NCI-H1105 (cell line): ENCODE data around the gene MRGPRE.

Experiments
- DNase-seq: peaks from one replicate; lab custom pipeline; 2025; lab: John Stamatoyannopoulos, UW

The MRGPRE gene

DNA sequence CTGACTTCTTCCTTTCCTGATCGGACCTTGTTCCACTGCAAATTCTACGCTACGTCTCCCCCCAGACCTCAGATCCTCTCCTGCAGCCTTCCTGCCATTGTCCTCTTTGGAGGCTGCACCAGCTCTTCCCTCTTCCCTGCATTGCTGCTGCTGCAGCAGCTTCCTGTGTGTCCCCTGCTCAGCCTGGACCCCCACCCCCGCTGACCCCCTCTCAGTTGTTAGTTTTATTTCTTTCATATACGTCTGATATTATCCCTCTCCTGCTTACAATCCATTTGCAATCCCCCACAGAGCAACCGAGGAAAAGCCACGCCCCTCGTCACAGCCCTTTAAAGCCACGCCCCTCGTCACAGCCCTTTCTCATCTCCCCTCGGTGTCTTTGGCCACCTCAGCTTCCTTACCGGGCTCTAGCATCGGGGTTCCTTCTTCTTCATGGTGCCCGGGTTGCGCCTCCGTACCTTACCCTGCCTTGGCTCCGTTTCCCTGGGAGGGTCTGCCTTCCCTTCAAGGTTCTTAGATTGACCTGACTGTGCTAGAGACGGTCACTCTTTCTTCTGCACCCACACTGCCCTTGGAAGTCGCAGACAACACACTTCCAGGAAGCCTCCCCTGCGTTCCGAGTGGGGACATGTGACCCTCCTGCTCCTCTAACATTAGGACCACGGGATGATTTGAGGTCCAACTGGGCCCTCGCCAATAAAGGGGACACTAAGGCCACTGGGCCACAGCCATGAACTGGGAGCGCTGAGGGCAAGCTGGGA, 18.4 kb downstream of the MRGPRE start:
- no peak for DNase-seq

DNA sequence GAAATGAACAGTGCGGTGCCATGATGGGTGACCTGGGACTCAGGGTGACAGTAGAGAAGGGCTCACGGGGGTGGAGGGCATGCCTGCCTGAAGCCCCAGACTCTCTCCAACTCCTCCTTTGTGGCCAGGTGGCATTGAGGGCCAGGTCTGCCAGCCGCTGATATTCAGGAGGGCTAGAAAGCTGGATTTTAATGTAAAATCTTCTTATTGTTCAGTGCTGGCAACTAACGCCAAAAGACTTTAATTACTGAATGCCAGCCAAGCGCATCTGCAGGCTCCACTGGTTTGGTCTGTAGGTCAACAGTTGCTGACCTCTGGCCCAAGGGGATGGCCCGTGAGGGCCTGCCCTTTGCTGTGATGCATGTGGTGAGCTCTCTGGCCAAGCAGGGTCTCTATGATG, 23.9 kb downstream of the MRGPRE start:
- no peak for DNase-seq

DNA sequence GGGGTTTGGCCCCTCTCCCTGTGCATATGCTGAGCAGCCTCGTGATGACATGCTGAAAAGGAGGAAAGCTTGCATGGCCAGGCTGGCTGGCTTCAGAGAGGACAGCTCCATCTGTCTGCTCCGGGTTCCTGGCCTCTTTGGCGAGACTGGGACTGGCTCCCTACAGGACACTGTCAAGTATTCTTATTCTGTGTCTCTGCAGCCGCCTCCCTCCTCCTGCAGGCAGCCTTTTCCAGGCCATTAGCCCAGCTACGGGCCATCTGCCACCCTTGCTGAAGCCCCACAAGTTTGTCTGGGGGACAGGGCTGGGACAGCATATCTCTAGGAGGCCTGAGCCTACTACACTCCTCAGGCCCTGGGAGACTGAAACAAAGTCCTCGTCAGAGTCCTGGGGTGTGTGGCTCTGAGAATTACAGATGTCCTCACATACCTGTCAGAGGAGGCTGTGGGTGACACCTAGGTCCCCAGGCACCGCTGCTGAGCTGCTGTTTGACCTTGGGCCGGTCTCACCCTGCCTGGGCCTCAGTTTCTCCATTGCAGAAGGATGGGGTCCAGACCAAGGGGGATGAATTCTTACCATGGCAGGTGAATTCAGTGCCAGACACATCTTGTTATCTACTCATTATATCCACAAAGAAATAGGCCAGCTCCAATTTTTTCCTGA, 24.6 kb downstream of the MRGPRE start:
- no peak for DNase-seq

DNA sequence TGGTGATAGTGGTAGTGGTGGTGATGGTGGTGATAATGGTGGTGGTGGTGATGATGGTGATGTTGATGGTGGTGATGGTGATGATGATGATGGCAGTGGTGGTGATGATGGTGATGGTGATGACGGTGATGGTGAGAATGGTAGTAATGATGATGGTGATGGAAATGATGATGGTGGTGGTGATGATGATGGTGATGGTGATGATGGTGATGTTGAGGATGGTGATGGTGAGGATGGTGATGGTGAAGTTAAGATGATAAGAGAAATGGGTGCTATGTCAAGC, 25.4 kb downstream of the MRGPRE start:
- DNase-seq, result no peak

DNA sequence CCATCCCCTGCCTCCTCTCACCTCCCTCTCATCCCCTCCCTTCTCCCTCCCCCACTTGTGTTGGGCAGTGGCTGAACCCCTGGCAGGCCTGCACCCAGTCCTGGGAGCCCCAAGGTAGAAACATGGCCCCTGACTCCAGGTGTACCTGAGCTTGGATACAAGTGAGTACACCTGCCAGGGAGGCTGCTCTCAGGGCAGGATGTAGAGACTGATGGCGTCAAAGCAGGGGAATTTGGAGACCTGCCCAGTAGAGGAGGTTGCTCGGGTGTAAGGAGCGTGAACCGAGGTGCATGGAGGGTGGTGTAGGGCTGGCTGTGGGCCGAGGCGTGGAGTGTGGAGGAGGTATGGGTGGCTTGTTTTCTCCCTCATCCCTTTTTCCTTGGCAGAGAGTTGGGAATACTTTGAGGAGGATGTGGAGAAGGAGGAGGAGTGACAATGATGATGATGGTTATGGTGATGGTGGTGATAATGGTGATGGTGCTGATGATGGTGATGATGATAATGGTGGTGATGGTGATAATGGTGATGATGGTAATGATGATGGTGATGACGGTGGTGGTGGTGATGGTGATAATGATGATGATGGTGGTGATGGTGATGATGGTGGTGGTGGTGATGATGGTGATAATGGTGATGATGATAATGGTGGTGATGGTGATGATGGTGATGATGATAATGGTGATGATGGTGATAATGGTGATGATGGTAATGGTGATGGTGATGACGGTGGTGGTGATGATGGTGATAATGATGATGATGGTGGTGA, 25.9 kb downstream of the MRGPRE start:
- no peak for DNase-seq

DNA sequence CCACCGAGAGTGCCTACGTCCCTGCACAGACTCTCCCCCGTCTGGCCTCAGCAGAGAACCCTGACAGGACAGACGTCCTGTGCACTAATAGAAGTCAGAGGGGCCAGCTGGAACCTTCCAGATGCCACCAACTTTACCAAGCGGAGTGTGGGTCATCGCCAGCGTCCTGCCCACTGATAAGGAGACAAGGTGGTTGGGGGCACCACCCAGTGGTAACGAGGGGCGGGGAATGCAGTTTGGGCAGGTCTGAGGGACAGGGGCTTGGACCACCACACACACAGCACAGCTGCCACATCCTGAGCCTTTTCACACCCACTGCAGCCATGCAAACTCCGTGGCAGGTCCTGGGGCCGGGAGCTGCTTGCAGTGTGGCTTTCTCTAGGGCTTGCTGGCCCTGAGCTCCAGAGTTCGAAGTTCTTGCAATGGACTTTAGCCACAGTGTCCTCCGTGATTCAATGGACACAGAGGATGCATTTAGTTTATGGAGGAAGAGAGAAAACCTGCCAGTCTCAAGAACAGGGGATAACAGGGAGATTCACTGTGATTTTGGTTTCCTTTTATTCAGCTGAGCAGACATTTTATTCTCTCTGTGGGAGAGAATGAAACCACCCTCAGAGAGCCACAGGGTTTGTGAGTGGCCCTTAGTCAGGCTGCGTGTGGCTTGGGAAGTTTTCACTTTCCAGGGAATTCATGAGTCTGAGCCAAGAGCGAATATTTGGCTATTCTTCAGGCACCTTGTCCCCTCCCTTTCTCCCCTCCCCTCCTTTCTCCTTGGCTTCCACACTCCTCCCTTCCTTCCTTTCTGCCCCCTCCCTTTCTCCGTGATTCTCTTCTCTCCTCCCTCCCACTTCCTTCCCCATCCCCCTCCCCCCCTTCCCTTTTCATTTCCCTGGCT, 26.7 kb downstream of the MRGPRE start:
- no peak for DNase-seq

DNA sequence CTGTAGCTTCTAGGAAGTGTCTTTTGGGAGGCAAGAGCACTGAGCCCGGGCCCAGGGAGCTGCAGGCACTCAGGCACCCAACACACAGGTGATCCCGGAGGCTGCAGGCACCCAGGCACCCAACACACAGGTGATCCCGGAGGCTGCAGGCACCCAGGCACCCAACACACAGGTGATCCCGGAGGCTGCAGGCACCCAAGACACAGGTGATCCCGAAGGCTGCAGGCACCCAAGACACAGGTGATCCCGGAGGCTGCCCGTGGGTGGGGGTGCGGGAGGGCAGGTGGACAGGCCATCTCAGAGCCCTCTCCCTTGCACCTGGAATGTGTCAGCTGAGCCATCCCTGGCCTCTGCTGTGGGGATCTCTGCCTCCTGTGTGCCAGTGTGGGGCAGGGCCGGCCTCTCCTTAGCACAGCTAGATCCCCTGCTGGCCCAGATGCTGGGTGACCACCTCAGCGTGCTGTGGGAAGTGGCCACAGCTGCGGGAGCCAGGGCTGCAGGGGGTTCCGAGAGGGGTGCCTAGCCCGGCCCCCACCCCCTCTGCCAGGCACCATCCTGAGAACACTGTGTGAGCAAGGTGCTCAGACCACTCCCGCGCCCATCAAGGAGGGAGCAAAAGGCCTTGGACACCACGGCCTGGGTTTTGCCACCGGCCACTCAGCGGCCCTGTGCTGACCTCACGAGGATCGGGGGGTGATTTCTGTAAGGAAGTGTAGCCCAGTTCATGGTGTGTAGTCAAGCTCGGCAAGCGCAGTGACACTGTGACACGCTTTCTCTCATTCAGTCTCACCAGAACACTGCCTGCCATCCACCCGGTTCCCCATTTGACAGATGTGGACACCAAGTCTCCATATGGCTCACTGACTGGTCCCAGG, 27.8 kb downstream of the MRGPRE start:
- no peak for DNase-seq

DNA sequence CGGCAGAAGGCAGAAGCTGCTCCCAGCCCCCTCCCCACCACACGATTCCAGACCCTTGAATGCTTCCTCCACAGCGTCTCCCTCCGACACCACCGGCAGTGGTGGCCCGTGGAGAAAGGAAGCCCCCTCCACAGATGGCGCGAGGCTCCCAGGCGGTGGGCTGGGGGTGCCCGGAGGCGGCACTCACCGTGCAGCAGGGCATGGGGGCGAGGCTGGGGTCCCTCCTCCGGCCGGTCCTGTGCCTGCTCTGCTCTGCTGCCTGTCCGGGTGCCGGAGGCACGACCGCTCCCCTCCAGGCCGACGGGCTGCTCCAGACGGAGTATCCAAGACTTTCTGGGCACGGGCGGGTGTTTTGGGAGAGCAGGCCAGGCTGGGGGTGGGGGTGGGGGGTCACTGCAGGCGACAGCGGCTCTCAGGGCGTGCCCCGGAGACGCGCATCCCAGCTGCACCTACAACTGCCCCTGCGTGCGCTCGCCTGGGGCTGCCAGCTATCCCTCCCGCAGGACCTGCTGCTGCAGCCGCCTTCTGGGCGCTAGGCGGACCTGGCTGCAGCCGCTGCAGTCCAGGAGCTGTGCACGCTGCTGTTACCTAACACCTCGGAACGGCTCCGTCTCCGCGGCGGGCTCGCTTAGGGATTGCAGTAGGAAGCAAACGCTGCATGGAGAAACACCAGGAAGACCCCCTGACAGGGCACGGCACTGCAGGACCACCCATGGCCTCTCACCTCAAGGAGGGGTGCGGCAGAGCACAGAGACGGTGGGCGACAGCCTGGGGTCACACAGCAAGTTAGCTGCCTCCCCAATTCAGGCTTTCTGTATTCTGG, 28.8 kb downstream of the MRGPRE start:
- peak; percentile 38 for DNase-seq

DNA sequence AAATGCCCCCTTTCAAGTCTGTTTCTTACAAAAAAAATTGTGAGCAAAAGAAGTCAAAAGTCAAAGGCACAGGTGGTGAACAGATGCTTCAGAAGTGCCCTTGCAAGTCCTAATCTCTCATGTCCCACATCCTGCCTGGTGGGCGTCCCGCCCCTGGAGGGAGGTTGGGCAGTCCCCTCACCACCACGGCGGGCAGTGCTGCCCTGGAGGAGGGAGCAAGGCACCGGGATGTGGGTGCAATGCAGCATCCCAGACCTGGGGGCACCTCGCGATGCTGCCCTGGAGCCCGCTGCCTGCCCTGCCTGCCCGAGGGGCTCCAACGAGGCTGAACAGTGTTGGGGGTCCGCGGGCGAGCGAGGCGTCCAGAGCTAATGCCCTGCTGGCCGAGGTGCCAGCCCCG, 29.5 kb downstream of the MRGPRE start:
- DNase-seq, result no peak

DNA sequence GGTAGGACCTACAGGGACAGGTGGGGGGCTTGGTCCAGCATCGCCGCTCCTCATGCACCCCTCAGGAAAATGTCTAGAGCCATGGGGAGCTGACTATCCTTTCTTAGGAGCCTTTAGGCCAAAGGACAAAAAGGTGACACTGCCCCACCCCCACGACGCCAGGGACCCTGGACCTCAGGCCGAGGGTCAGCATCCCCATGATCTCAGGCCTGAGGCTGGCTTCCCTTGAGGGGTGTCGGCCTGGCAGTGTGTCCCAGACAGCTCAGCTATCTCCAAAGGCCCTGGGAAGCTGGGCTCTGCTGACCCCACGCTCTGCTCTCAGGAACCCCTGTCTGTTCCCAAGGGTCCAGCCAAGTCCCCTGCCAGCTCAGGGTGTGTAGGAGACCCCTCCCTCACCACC, 29.9 kb downstream of the MRGPRE start:
- DNase-seq, result no peak

DNA sequence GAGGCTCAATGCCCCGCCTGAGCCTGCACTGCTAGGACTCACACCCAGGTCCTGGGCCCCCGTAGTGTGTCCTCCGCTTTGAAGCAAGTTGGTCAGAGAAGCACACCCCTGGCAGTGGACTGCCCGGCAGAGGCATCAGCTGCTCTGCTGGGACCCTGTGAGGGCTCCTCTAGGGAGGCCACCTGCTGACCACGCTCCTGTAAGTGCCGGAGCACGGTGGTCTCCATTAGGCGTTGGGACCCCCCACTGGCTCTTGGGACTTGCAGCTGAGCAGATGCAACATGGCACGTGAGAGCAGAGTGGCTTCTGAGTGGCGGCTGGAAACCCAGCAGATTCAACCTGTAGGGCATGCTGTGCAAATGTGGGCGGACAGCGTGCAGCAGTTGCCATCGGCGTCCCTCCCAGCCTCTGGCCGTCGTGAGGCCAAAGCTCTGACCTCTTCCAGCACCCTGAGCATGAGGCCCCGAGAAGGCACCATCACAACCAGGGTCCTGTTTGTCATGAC, 30.5 kb downstream of the MRGPRE start:
- no peak for DNase-seq

DNA sequence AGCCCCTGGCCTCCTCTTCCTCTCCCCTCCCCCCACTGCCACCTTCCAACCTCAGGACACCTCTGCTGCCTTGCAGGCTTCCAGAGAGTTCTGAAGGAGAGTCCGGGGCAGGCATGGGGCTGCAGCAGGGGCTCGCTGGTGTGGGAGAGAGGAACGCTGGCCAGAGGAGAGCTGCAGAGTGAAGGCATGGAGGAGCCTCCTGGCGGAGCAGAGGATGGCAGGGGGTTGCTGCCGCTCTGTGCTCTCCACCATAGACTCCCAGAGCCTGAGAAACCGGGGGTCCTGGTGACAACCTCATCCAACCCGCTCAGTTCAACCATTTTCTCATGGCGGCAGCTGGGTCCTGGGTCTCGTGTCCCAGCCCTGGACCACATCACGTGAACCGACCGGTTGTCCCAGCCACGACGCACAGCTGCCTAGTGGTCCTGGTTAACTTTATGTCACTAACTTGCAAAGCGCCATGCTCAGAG, 31.1 kb downstream of the MRGPRE start:
- no peak for DNase-seq

DNA sequence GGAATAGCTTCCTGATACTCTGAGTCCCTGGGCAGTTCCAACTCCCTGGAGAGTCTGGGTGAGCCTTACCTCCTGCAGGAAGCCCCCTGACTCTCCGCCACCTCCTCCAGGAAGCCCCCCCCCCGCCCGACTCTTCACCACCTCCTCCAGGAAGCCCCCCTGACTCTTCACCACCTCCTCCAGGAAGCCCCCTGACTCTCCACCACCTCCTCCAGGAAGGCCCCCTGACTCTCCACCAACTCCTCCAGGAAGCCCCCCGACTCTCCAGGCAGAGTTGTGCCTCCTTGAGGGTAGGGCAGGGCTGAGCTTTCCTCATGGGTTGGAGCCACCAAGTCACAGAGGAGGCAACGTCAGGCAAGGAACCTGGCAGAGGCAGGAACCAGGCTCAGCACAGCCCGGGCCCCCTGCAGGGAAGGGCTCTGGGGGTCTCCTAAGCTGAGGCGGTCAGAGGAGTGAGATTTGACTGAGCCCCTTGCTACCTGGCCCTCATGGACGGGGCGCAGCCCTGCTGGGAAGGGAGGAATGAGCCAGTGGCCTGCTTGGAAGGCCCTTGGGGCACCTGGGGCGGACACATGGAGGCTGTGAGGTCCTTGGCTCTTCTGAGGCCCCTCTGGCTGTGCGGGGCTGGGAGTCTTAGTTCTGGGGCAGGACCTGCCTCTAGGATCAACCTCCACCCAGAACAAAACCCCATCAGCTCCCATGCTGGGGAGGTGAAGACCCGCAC, 31.7 kb downstream of the MRGPRE start:
- no peak for DNase-seq

DNA sequence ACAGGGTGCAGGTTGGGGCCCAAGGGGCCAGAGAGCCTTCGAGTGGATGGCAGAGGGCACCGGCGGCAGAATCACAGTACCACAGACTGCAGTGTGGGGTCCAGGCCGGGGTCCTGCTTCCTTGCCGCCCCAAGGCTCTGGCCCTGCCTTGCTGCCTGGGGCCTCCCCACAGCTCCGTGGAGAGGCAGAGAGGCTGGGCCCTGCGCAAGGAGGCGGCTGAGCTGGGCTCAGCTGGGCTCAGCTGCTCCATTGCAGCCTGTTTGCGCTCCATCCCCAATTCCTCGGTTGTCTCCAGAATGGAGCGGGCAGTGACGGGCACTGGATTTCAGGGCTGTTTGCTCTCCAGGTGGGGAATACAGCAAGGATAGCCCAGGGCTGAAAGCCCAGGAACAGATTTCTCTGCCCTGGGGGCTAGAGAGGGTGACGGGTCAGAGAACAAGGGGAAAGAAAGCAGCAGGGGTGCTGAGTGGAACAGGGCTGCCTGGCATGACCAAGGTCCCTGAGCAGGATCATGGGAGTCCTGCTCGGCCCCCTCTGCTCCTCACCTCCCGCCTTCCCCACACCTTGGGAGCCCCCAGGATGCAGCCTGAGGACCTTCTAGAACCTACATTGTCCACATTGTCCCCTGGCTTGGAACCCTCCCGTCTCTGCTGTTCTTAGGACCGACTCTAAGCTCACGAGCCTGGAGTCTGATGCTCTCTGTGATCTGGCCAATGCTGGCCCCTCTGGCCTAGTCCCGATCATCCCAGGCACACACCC, 32.5 kb downstream of the MRGPRE start:
- no peak for DNase-seq

DNA sequence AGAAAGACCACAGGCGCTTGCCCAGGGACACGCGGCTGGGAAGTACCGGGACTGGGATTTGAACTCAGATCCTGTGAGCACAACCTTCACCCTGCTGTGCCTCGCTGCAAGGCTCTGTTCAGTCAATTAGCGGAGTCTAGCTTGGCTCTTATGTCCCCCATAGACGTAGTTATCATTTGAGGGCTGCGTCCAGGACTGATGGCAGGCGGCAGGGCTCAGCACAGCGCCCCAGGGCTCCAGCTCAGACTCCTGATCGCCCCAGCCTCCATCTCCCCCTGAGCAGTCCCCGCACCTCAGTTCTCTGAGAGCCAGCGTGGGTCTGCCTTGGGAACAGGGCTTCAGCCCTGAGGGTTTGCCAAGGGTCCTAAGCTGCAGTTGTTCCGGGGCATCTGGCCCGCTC, 33.4 kb downstream of the MRGPRE start:
- no peak for DNase-seq

DNA sequence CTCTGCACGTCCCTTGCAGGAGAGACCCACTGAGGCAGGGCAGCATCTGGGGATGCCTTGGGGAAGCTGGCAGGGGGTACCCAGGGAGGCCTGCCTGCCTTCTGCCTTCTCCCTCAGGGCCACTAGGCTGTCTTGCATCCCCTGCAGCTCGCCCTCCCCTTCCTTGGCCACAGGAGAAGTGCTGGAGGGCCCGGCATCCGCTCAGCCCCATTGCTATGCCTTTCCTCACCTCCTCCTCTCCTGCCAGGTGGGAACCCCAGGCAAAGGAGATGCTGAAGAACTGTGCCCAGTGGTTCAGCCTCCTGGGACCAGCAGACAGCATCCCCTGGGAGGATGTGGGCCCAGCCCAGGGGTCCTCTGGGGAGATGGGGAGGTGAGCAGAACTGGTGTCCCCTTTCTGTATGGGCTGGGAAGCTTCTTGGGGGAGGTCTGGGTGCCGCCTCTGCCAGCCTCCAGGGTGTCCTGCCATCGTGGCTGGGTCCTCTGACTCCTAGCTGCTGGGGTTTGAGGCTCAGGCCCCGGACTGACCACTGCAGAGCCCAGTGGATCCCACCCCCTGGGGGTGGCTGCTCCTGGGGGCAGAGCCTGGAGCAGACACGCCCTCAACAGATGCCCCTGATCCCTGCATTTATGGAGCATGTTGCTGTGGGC, 34.2 kb downstream of the MRGPRE start:
- DNase-seq, result no peak

DNA sequence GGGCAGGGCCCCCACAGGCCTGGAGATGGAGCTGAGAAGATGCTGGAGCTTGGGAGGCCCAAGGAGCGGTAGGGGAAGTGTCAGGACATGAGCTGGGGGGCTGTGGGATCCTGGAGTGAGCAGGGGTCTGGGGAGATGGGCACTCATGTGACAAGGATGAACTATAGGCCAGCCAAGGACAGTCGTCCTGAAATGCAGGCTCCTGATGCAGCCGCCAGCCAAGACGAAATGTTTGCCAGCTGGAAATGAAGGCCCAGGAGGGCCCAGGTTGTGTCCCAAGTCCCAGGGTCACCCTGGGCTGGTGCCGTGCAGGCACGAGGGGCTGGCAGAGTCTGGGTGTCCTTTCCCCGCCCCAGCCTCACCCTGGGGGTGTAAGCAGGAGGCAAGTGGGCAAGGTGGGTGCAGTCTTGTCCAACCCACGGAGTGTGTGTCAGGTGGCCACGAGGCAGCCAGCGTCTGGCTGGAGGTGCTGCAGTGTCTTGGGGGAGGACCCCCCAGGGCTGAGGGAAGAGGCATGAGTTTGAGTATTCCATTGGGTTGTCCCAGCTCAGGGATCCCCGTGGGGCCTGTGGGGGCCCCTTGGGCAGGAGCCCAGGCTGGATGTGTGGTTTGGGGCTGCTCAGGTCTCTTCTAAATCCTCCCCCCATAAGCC, 35.0 kb downstream of the MRGPRE start:
- no peak for DNase-seq
